ENCODE results near the gene NDUFB2.

The NDUFB2 gene

DNA sequence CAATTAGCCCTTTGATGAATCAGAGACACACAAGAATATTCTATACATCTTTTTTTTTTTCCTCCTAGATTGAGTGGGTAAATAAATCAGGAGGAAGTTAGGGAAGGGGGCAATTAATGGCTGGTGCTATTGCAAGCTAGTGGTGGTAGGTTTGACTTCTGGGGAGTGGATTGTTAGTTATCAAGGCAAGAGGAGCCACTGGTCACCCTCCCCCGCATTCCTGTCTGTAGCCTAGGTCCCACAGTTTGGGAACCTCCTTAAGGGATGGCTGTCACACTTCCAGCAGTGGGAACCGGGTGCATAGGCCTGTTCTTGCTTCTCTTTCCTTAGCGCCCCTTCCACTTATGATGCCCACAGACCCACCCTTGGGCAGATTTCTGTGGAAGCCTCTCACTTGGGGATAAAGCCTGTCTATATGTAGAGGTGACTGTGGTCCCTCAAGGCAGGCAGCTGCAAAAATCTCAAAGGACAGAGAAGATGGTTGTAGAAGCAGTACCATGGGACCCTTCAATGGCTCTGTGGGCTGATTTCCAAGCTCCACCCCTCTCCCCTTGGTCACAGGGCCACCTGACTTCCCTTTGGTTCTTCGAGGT, 26.1 kb upstream of the NDUFB2 start:
- H3K4me1 ChIP-seq = peaks cover 26 to 43% (median 36%) of the 10 kb centered on the region in 10 experiments
- peak overlapping the region in 4 of 11 experiments; percentile 14 to 52 (median 30); a peak in 6 of 22 replicates for H3K4me2 ChIP-seq
- no peak overlapping the region for H3K9ac ChIP-seq
- H3K27ac ChIP-seq = no peak overlapping the region
- no peaks in the 10 kb centered on the region for H3K9me3 ChIP-seq (replicated peaks in 1 of 11)
- no peak overlapping the region for H3K4me3 ChIP-seq
- no peaks in the 10 kb centered on the region for H3K27me3 ChIP-seq
- H3K36me3 ChIP-seq = no peaks in the 10 kb centered on the region
- H4K20me1 ChIP-seq = no peaks in the 10 kb centered on the region
- TF ChIP-seq Cebpa-rat (IDR thresholded peaks at IDR 0.05) = no peak

GRCh38 chr7:140671966-140672365, 24.5 kb upstream of the NDUFB2 start:
- no peaks in the 10 kb centered on the region for H3K9me3 ChIP-seq (replicated peaks in 1 of 11)
- peak overlapping the region in 4 of 11 experiments; percentile 39 to 43 (median 42); a peak in 4 of 22 replicates for H3K27ac ChIP-seq
- peak overlapping the region in 2 of 11 experiments; percentile 18 to 27; a peak in 1 of 22 replicates for H3K9ac ChIP-seq
- H3K4me3 ChIP-seq = peak overlapping the region in 1 of 10 experiments; percentile 80; a peak in 1 of 20 replicates
- H3K4me2 ChIP-seq = peak overlapping the region; percentile 40 to 96 (median 57)
- H4K20me1 ChIP-seq = no peaks in the 10 kb centered on the region
- peaks cover 40 to 58% (median 51%) of the 10 kb centered on the region in 10 experiments for H3K4me1 ChIP-seq
- no peaks in the 10 kb centered on the region for H3K36me3 ChIP-seq
- H3K27me3 ChIP-seq = no peaks in the 10 kb centered on the region
- no peak for TF ChIP-seq Cebpa-rat (IDR thresholded peaks at IDR 0.05)

DNA sequence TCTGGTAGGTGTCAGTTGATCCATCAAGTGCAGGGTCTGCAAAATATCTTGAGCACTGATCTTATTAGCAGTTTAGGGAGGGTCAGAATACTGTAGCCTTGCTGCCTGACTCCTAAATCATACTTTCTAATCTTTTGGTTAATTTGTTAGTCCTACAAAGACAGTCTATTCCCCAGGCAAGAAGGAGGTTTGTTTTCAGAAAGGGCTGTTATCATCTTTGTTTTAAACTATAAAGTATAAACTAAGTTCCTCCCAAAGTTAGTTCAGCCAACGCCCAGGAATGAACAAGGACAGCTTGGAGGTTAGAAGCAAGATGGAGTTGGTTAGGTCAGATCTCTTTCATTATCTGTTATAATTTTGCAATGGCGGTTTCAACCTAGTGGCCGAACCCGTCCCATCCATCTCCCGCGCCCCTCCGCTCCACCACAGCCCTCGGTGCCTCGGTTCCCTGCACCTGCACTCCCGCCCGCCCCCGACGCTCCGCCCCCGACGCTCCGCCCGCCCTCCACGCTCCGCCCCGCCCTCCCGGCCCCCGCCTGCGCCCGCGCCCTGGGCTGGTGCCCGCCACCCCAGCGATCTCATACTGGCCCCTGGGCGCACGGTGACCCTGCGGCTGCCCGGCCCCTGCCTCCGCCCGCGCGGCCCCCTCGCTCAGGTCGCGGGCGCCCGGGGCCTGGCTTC, 24.0 kb upstream of the NDUFB2 start, which contains the start of gene ADCK2:
TSS of gene ADCK2 (plus strand) at position 564 of the 681 bp plus-strand sequence. CDS start 386 bp downstream, outside the sequence.
- peak within 1 kb of the TSS; percentile 75 to 92 (median 86) for H3K27ac ChIP-seq

DNA sequence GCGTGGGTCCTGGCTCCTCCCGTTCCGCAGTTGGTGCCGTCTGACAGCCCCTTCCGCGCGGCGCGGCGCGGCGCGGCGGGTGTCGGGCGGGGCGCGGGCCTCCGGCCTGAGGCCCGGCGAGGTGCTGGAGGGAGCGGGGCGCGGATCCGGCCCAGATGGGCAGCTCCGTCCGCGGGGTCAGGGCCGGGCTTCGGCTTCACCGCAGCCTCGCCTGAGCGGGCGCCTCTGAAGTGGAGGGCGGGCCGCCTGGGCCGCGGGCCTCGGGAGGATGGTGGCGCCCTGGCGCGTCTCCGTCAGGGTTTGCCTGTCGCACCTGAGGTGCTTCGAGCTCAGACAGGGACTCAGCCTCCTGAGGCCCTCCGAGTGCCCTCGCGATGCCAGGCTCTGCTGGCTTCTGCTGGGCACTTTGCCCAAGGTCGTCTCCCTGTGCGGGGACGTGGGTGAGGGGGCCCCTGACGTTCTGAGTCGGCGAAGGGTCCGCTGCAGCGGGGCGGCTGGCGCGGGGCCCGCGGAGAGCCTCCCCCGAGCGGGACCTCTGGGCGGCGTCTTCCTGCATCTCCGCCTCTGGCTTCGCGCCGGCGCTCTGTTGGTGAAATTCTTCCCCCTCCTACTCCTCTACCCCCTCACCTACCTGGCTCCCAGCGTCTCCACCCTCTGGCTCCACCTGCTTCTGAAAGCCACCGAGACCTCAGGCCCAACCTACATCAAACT, 23.3 kb upstream of the NDUFB2 start:
- H3K36me3 ChIP-seq = peaks cover 0 to 8% (median 5%) of the 10 kb centered on the region in 11 experiments; a peak in 11 of 22 replicates
- TF ChIP-seq Cebpa-rat (IDR thresholded peaks at IDR 0.05) = no peak
- peak overlapping the region; percentile 74 to 91 (median 82) for H3K4me3 ChIP-seq
- H3K27ac ChIP-seq = peak overlapping the region; percentile 75 to 92 (median 86)
- H3K9ac ChIP-seq = peak overlapping the region; percentile 82 to 94 (median 89)
- peak overlapping the region; percentile 75 to 100 (median 96) for H3K4me2 ChIP-seq
- H4K20me1 ChIP-seq = no peaks in the 10 kb centered on the region
- H3K9me3 ChIP-seq (replicated peaks in 1 of 11) = no peaks in the 10 kb centered on the region
- no peaks in the 10 kb centered on the region for H3K27me3 ChIP-seq
- H3K4me1 ChIP-seq = peaks cover 43 to 66% (median 54%) of the 10 kb centered on the region in 10 experiments

More for the DNA sequence above, 24.0 kb upstream of the NDUFB2 start, which contains the start of gene ADCK2:
- no peaks in the 10 kb centered on the region for H4K20me1 ChIP-seq
- H3K4me1 ChIP-seq = peaks cover 43 to 61% (median 54%) of the 10 kb centered on the region in 10 experiments
- H3K27me3 ChIP-seq = no peaks in the 10 kb centered on the region
- peak within 1 kb of the TSS; percentile 74 to 91 (median 82) for H3K4me3 ChIP-seq
- H3K4me2 ChIP-seq = peak within 1 kb of the TSS; percentile 75 to 100 (median 96)
- no peaks in the 10 kb centered on the region for H3K9me3 ChIP-seq (replicated peaks in 1 of 11)
- TF ChIP-seq Cebpa-rat (IDR thresholded peaks at IDR 0.05) = no peak
- H3K36me3 ChIP-seq = peaks cover 0 to 2% (median 0%) of the 10 kb centered on the region in 11 experiments; a peak in 5 of 22 replicates
- peak within 1 kb of the TSS; percentile 82 to 94 (median 89) for H3K9ac ChIP-seq

GRCh38 chr7:140673774-140674155, 22.7 kb upstream of the NDUFB2 start:
- H3K27me3 ChIP-seq = no peaks in the 10 kb centered on the region
- TF ChIP-seq Cebpa-rat (IDR thresholded peaks at IDR 0.05) = no peak
- peaks cover 3 to 14% (median 10%) of the 10 kb centered on the region in 11 experiments; a peak in 17 of 22 replicates for H3K36me3 ChIP-seq
- H3K9ac ChIP-seq = peak overlapping the region; percentile 82 to 94 (median 89)
- H3K4me3 ChIP-seq = peak overlapping the region; percentile 74 to 91 (median 82)
- peaks cover 43 to 66% (median 54%) of the 10 kb centered on the region in 10 experiments for H3K4me1 ChIP-seq
- H3K27ac ChIP-seq = peak overlapping the region in 10 of 11 experiments; percentile 83 to 92 (median 86); a peak in 20 of 22 replicates
- H3K9me3 ChIP-seq (replicated peaks in 1 of 11) = no peaks in the 10 kb centered on the region
- H3K4me2 ChIP-seq = peak overlapping the region; percentile 75 to 100 (median 96)
- no peaks in the 10 kb centered on the region for H4K20me1 ChIP-seq

DNA sequence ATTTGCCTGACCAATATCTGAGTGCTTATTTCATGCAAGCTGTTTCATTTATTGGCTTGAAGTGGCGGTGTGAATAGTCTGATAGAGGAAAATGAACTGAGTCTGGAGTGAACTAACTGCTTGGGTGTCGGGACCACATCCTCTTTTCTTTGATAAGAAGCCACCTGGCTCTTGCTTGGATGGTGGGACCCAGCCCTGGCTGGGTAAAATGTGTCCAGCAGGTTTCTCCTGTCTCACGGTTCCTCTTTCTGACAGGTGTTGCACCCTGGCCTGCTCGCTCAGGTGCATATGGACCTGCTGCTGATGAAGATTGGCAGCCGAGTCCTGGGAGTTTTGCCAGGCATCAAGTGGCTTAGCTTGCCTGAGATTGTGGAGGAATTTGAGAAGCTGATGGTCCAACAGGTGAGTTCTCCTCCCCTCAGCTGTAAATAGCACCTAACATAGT, 22.1 kb upstream of the NDUFB2 start:
- Histone ChIP-seq H4K20me1 (no peaks in the 10 kb centered on the region), H3K9me3 (replicated peaks in 1 of 11) (no peaks in the 10 kb centered on the region), H3K4me1 (peaks cover 43 to 66% (median 54%) of the 10 kb centered on the region in 10 experiments), H3K36me3 (peaks cover 9 to 20% (median 16%) of the 10 kb centered on the region in 11 experiments; a peak in 20 of 22 replicates), H3K27me3 (no peaks in the 10 kb centered on the region), H3K9ac (peak overlapping the region in 9 of 11 experiments; percentile 1 to 92 (median 88); a peak in 9 of 22 replicates), H3K27ac (peak overlapping the region in 5 of 11 experiments; percentile 65 to 91 (median 88); a peak in 8 of 22 replicates), H3K4me2 (peak overlapping the region; percentile 75 to 100 (median 96)), H3K4me3 (peak overlapping the region; percentile 74 to 91 (median 82); a peak in 11 of 20 replicates)
- TF ChIP-seq Cebpa-rat (IDR thresholded peaks at IDR 0.05) = no peak

DNA sequence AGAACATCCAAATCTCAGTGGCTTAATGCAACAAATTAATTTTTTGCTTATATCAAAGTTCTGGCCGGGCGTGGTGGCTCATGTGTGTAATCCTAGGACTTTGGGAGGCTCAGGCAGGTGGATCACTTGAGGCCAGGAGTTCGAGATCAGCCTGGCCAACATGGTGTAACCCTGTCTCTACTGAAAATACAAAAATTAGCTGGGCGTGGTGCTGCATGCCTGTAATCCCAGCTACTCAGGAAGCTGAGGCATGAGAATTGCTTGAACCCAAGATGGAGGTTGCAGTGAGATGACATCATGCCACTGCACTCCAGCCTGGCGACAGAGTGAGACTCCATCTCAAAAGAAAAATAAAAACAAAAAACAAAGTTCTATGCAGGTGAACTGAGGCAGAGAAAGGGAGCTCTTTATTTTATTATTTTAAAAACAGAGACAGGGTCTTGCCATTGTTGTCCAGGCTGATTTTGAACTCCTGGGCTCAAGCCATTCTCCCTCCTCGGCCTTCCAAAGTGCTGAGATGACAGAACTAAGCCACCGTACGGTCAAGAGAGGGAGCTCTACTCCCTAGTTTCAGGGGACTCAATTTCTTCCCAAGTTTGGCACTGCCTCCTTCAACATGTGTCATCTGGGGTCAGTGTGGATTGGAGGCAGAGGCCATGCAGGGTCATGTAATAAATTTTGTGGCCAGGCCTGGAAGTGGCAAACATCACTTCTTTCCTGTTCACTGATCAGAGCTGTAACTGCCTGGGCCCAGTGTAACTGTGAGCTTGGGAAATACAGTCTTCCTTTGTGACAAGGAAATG, 21.4 kb upstream of the NDUFB2 start:
- peaks cover 43 to 66% (median 54%) of the 10 kb centered on the region in 10 experiments for H3K4me1 ChIP-seq
- H3K27ac ChIP-seq = peak overlapping the region; percentile 33 to 80 (median 72); a peak in 21 of 22 replicates
- peak overlapping the region; percentile 39 to 92 (median 57); a peak in 17 of 22 replicates for H3K9ac ChIP-seq

More for the DNA sequence above, 21.4 kb upstream of the NDUFB2 start:
- H3K36me3 ChIP-seq = peaks cover 17 to 27% (median 24%) of the 10 kb centered on the region in 11 experiments; a peak in 21 of 22 replicates
- no peaks in the 10 kb centered on the region for H4K20me1 ChIP-seq
- TF ChIP-seq Cebpa-rat (IDR thresholded peaks at IDR 0.05) = no peak
- no peaks in the 10 kb centered on the region for H3K9me3 ChIP-seq (replicated peaks in 1 of 11)
- H3K4me2 ChIP-seq = peak overlapping the region; percentile 75 to 100 (median 96)
- no peaks in the 10 kb centered on the region for H3K27me3 ChIP-seq
- peak overlapping the region in 6 of 10 experiments; percentile 15 to 83 (median 48); a peak in 3 of 20 replicates for H3K4me3 ChIP-seq
